Measurements from ENCODE around the gene GLYATL1.

GRCh38 chr11:58998480-58999290, 59.4 kb downstream of the GLYATL1 start:
- TF ChIP-seq, protein P1, sequence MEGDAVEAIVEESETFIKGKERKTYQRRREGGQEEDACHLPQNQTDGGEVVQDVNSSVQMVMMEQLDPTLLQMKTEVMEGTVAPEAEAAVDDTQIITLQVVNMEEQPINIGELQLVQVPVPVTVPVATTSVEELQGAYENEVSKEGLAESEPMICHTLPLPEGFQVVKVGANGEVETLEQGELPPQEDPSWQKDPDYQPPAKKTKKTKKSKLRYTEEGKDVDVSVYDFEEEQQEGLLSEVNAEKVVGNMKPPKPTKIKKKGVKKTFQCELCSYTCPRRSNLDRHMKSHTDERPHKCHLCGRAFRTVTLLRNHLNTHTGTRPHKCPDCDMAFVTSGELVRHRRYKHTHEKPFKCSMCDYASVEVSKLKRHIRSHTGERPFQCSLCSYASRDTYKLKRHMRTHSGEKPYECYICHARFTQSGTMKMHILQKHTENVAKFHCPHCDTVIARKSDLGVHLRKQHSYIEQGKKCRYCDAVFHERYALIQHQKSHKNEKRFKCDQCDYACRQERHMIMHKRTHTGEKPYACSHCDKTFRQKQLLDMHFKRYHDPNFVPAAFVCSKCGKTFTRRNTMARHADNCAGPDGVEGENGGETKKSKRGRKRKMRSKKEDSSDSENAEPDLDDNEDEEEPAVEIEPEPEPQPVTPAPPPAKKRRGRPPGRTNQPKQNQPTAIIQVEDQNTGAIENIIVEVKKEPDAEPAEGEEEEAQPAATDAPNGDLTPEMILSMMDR (IDR thresholded peaks at IDR 0.05; ENCODE audit: low read length), result no peak
- no peak for TF ChIP-seq EZH2 (optimal IDR thresholded peaks at IDR 0.05; ENCODE audit: low read depth, low read length)

Data from MM.1S (cell line).